Astrocyte (in vitro differentiated cells and primary cell): ENCODE results near the gene WHRN.

Experiments used
- CTCF ChIP-seq: IDR thresholded peaks from 2 replicates; pipeline ENCODE4 v1.5.1; 2011; ENCODE audit warnings: low read depth, mild to moderate bottlenecking, inconsistent platforms, low read length, moderate library complexity; ENCODE audit not compliant: insufficient read depth
- EZH2 ChIP-seq: IDR thresholded peaks from 2 replicates; pipeline ENCODE4 v1.6.1; 2012; ENCODE audit warnings: mild to moderate bottlenecking, low read length, inconsistent platforms; ENCODE audit not compliant: insufficient read depth

- TF ChIP-seq CTCF, result no peak
- no peak for TF ChIP-seq EZH2
Measured at GRCh38 chr9:114501796-114502682, 3.2 kb downstream of the WHRN start.
